Measurements from ENCODE around the gene ARFGAP2.

GRCh38 chr11:47148903-47149531 lies 27.7 kb downstream of the ARFGAP2 start:
- TF ChIP-seq YY1 (IDR thresholded peaks at IDR 0.05; ENCODE audit: low read depth) (no peak), CTCF (IDR thresholded peaks at IDR 0.05) (no peak), TCF12 (IDR thresholded peaks at IDR 0.05) (no peak), PBX3 (IDR thresholded peaks at IDR 0.05) (no peak), NFIC (IDR thresholded peaks at IDR 0.05; ENCODE audit: borderline replicate concordance) (no peak), POLR2AphosphoS5 (IDR thresholded peaks at IDR 0.05; ENCODE audit: low read depth, low read length) (no peak), REST (IDR thresholded peaks at IDR 0.05; ENCODE audit: low read depth, low read length) (no peak), MEF2A (IDR thresholded peaks at IDR 0.05; ENCODE audit: borderline replicate concordance, low read depth) (no peak), TAF1 (IDR thresholded peaks at IDR 0.05; ENCODE audit: borderline replicate concordance, low read depth, low read length) (no peak), GABPA (IDR thresholded peaks at IDR 0.05; ENCODE audit: low read depth) (no peak), EP300 (IDR thresholded peaks at IDR 0.05; ENCODE audit: borderline replicate concordance in 1 of 2, low read depth in 1 of 2, low read length in 1 of 2) (no peak)

Measured in SK-N-SH (cell line).